OCI-LY7 (cell line): ENCODE results near the gene IFI30. TPM values are rescaled to one million over a fixed set of nuclear protein-coding genes. Genes with fewer than 3 reads are reported as not detected.
A peak's percentile ranks its signal among the peaks of the same experiment; 100 is the strongest.

Experiments
- BruUV-seq: library from RNA; stranded (reverse); fragments of 400-500 nt; replicated peaks from 2 replicates; lab custom pipeline; 2021; lab: Mats Ljungman, UMichigan
- CTCF ChIA-PET: fragments of 300-600 bp; sonication (Branson Sonifier 250); formaldehyde crosslinking; loops from one replicate; lab custom pipeline; 2022; ENCODE audit warnings: antibody characterized with exemption; ENCODE audit not compliant: unreplicated experiment; lab: Charles Lee
- POLR2A ChIA-PET: fragments of 300-600 bp; sonication (Branson Sonifier 250); formaldehyde crosslinking; loops from one replicate; lab custom pipeline; 2022; ENCODE audit warnings: antibody characterized with exemption; lab: Charles Lee
- DNase-seq: peaks from one replicate; pipeline ENCODE4 v3.0.0-alpha.2; 2015; ENCODE audit warnings: low spot score
- H2AFZ ChIP-seq: fragments of 200-600 bp; sonication (generic), shearing (Covaris generic); 2 replicates; pipeline ENCODE4 v1.6.1; 2014; ENCODE audit warnings: mild to moderate bottlenecking, antibody characterized with exemption, low read length, moderate library complexity
- H3K27ac ChIP-seq: fragments of 200-600 bp; sonication (generic); 2 replicates; pipeline ENCODE4 v1.5.1; 2014; ENCODE audit warnings: mixed run types, low read depth, mild to moderate bottlenecking, moderate library complexity, low read length, inconsistent platforms; ENCODE audit not compliant: poor library complexity, severe bottlenecking
- H3K36me3 ChIP-seq: fragments of 200-600 bp; sonication (generic); 2 replicates; pipeline ENCODE4 v1.6.1; 2014; ENCODE audit warnings: mild to moderate bottlenecking, antibody characterized with exemption, low read length, moderate library complexity, mixed read lengths; ENCODE audit not compliant: insufficient read depth
- H3K4me1 ChIP-seq: fragments of 200-600 bp; sonication (generic); 2 replicates; pipeline ENCODE4 v1.5.1; 2014; ENCODE audit warnings: mild to moderate bottlenecking, low read length; ENCODE audit not compliant: insufficient read depth, poor library complexity, severe bottlenecking
- H3K4me2 ChIP-seq: fragments of 200-600 bp; sonication (generic); 2 replicates; pipeline ENCODE4 v1.6.1; 2014; ENCODE audit warnings: mild to moderate bottlenecking, low read length
- H3K4me3 ChIP-seq: fragments of 200-600 bp; sonication (generic); 2 replicates; pipeline ENCODE4 v1.5.1; 2014; ENCODE audit warnings: mild to moderate bottlenecking, low read depth, low read length; ENCODE audit not compliant: poor library complexity, severe bottlenecking
- H3K79me2 ChIP-seq: fragments of 200-600 bp; sonication (generic); 2 replicates; pipeline ENCODE4 v1.6.1; 2016; ENCODE audit warnings: low read depth, mild to moderate bottlenecking, low read length, moderate library complexity, mixed read lengths; ENCODE audit not compliant: insufficient read depth
- H3K9me2 ChIP-seq: fragments of 200-600 bp; sonication (generic); 2 replicates; pipeline ENCODE4 v1.6.1; 2016; ENCODE audit warnings: mild to moderate bottlenecking, low read length, mixed read lengths; ENCODE audit not compliant: insufficient read depth
- H3K9me3 ChIP-seq: fragments of 200-600 bp; sonication (generic); 2 replicates; pipeline ENCODE4 v1.6.1; 2014; ENCODE audit warnings: mild to moderate bottlenecking, mixed run types, low read length, mixed read lengths
- H4K20me1 ChIP-seq: fragments of 200-600 bp; sonication (generic); 2 replicates; pipeline ENCODE4 v1.6.1; 2014; ENCODE audit warnings: mild to moderate bottlenecking, antibody characterized with exemption, low read length, moderate library complexity, mixed read lengths; ENCODE audit not compliant: insufficient read depth
- EZH2phosphoT487 ChIP-seq: fragments of 200-600 bp; sonication (generic); IDR thresholded peaks from 2 replicates; pipeline ENCODE4 v1.6.1; 2018; ENCODE audit warnings: low read depth, borderline replicate concordance, mild to moderate bottlenecking, mixed run types, antibody characterized with exemption, low read length, moderate library complexity, mixed read lengths
- intact Hi-C: fragments of 100-400 bp; cut with micrococcal nuclease; formaldehyde crosslinking; loops from one replicate; pipeline ENCODE4 v1.10.0; 2022; ENCODE audit not compliant: unreplicated experiment
- total RNA-seq, 2 experiments: library from RNA; depleted of rRNA in 1 of 2; stranded (reverse); fragments of >200 nt in 1 of 2; shearing (Covaris generic) in 1 of 2; gene quantifications; 2 replicates each; pipeline ENCODE4 v1.2.3, GENCODE V29; 2014 to 2022
- TF ChIP-seq, protein P1 (sequence below): fragments of 200-600 bp; sonication (generic); conservative IDR thresholded peaks from 2 replicates; pipeline ENCODE4 v1.5.1; 2014; ENCODE audit warnings: mild to moderate bottlenecking, antibody characterized with exemption, low read length, moderate library complexity, mixed read lengths

IFI30 gene
- total RNA-seq, 2 experiments from 2014 or later, result 170 to 195 TPM

DNA sequence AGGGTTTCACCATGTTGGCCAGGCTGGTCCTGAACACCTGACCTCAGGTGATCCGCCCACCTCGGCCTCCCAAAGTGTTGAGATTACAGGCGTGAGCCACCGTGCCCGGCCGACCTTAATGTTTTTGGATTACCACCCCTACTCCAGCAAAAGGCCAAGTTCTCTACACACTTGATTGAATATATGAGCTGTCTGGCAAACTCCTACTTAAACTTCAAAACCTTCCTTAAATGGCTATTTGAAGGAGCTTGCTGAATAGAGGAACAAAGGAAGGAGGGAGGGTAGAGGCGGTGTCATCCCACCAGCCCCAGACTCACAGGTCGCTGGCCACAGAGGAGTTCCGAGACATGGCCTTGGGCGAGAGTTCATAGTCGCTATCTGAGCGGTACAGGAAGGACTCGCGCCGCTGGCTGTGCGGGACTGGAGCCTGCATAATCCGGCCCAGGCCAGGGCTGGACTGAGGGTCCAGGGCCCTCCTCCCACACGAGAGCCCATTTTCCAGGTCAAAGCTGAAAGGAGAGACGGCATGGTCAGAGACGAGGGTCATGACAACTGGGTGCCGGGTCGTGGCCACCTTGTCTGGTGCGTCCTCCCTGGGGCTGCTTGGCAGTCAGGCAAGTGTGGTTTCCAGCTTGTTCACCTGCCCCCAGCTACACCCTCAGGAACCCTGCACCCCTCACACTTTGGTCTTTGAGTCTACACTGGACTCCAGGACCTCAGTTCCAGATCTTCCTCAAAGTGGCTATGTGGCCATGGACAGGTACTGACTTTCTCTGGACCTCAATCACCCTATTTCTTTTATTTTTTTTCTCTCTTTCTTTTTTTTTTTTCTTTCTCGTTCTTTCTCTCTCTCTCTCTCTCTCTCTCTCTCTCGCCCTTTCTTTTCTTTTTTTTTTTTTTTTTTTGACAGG is 48.5 kb downstream of the IFI30 start:
- no peaks in the 10 kb centered on the region for H3K9me2 ChIP-seq
- H4K20me1 ChIP-seq, result no peaks in the 10 kb centered on the region
- no TSS peak for BruUV-seq
- no peaks in the 10 kb centered on the region for H3K79me2 ChIP-seq
- CTCF ChIA-PET, result interaction anchor here (0.6 kb wide), 1 partner anchor 14 kb away, joined by 6 read pairs; no protein-coding TSS in a partner anchor
- intact Hi-C loops, result no loop called here
- no peak overlapping the region for H3K4me2 ChIP-seq
- POLR2A ChIA-PET, result no interaction called here
- DNase-seq, result no peak
- no peaks in the 10 kb centered on the region for H3K9me3 ChIP-seq
- H3K4me3 ChIP-seq, result no peak overlapping the region
- H3K27ac ChIP-seq, result no peak overlapping the region
- no peaks in the 10 kb centered on the region for H3K36me3 ChIP-seq
- no peak overlapping the region for H2AFZ ChIP-seq
- H3K4me1 ChIP-seq, result peaks cover 28% of the 10 kb centered on the region
- TF ChIP-seq, protein P1, sequence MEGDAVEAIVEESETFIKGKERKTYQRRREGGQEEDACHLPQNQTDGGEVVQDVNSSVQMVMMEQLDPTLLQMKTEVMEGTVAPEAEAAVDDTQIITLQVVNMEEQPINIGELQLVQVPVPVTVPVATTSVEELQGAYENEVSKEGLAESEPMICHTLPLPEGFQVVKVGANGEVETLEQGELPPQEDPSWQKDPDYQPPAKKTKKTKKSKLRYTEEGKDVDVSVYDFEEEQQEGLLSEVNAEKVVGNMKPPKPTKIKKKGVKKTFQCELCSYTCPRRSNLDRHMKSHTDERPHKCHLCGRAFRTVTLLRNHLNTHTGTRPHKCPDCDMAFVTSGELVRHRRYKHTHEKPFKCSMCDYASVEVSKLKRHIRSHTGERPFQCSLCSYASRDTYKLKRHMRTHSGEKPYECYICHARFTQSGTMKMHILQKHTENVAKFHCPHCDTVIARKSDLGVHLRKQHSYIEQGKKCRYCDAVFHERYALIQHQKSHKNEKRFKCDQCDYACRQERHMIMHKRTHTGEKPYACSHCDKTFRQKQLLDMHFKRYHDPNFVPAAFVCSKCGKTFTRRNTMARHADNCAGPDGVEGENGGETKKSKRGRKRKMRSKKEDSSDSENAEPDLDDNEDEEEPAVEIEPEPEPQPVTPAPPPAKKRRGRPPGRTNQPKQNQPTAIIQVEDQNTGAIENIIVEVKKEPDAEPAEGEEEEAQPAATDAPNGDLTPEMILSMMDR, result no peak
- no peak for TF ChIP-seq EZH2phosphoT487

DNA sequence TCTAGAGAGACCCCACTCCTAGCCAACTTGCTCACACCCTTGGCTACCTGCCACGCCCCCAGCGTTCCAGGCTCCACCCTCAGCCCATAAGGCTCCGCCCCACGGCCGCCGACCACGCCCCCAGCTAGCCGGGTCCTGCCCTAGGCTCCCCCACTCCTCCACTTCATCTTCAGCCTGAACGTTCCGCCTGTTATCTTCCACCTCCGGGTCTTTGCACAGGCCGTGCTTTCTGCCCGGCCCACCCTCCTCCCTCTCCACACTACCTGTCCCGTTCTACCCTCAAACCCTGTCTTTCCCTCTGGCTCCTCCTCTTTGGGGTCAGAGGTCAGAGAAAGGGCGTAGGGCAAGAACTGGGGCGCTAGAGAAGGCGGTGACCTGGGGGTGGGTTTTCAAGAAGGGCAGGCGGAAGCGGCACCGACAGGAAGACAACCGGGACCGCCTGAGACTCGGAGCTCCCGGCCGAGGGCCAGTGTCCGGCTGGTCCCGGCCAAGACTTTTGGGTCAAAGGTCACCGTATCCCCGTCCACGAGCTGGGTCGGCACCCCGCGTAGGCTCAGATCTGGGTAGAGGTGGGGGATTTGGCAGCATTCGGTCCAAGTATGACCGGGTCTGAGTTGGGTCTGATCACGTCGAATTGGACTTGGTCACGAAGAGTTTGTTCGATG is 50.4 kb downstream of the IFI30 start:
- Histone ChIP-seq H3K9me3 (no peaks in the 10 kb centered on the region), H4K20me1 (no peaks in the 10 kb centered on the region), H3K4me1 (peaks cover 44% of the 10 kb centered on the region), H3K4me2 (peak overlapping the region; percentile 75), H3K9me2 (no peaks in the 10 kb centered on the region), H2AFZ (peak overlapping the region; percentile 86; the same call in 1 of the 2 replicates), H3K27ac (peak overlapping the region; percentile 24), H3K79me2 (no peaks in the 10 kb centered on the region), H3K36me3 (no peaks in the 10 kb centered on the region), H3K4me3 (peak overlapping the region; percentile 66)
- intact Hi-C loops, result no loop called here
- POLR2A ChIA-PET, result interaction anchor here (0.6 to 1.2 kb wide), 6 partner anchors 19 to 58 kb away, joined by 3 to 7 read pairs (median 4); partner anchors contain the start of gene JUND
- TF ChIP-seq EZH2phosphoT487, result no peak
- TF ChIP-seq, protein P1, result no peak
- DNase-seq, result peak; percentile 83
- CTCF ChIA-PET, result interaction anchor here (1.0 kb wide), 1 partner anchor 30 kb away, joined by 5 read pairs; no protein-coding TSS in a partner anchor
- BruUV-seq, result no TSS peak
